GM12801 (cell line): ENCODE results near the gene KLHL18.

Experiments
- TF ChIP-seq, protein P1 (sequence below): IDR thresholded peaks from one replicate; pipeline ENCODE4 v1.5.1; 2011; ENCODE audit warnings: control low read depth; ENCODE audit not compliant: insufficient read length; ENCODE audit errors: extremely low read depth

KLHL18 gene

DNA sequence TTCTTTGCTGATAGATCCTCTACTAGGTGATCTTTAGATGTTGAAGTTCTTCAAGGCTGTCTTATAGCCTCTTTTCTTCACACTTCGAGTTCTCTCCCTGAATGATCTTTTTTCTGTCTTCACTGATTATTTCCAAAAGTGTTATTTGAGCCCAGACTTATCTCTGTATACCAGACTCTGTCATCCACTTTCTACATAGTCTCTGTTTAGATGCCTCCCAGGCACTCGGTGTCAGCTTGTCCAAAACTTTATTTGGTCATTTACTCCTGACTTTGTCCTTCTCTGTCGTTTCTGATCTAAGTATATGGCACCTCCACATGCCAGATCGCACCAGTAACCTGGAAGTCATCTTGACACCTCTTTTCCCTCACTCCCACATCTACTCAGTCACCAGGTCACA lies 27.6 kb downstream of the KLHL18 start:
- TF ChIP-seq, protein P1, sequence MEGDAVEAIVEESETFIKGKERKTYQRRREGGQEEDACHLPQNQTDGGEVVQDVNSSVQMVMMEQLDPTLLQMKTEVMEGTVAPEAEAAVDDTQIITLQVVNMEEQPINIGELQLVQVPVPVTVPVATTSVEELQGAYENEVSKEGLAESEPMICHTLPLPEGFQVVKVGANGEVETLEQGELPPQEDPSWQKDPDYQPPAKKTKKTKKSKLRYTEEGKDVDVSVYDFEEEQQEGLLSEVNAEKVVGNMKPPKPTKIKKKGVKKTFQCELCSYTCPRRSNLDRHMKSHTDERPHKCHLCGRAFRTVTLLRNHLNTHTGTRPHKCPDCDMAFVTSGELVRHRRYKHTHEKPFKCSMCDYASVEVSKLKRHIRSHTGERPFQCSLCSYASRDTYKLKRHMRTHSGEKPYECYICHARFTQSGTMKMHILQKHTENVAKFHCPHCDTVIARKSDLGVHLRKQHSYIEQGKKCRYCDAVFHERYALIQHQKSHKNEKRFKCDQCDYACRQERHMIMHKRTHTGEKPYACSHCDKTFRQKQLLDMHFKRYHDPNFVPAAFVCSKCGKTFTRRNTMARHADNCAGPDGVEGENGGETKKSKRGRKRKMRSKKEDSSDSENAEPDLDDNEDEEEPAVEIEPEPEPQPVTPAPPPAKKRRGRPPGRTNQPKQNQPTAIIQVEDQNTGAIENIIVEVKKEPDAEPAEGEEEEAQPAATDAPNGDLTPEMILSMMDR = no peak

DNA sequence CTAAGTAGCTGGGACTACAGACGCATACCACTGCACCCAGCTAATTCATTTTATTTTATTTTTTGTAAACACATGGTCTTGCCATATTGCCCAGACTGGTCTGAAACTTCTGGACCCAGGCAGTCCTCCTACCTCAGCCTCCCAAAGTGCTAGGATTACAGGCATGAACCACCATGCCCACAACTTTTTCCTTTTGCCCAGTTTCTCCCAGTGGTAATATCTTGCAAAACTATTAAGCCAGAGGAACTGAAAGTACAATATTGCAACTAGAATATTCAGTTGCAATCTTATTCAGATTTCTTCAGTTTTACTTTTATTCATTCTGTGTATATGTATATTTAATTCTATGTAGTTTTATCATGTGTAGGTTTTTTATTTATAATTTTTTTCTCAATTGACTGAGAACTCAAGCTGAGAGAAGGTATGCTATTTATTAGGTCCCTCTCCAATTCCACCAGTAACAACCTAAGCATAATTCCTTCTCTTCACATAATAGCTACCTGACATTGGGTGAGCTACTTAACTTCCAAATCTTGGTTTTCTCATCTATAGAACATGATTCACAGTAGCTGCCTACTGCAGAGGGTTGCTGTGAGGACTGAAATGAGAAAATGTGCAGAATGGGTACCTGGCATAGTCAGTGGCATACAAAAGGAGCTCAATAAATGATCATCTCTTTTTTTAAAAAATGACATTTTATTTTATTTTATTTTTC lies 30.8 kb downstream of the KLHL18 start:
- TF ChIP-seq, protein P1 = no peak

DNA sequence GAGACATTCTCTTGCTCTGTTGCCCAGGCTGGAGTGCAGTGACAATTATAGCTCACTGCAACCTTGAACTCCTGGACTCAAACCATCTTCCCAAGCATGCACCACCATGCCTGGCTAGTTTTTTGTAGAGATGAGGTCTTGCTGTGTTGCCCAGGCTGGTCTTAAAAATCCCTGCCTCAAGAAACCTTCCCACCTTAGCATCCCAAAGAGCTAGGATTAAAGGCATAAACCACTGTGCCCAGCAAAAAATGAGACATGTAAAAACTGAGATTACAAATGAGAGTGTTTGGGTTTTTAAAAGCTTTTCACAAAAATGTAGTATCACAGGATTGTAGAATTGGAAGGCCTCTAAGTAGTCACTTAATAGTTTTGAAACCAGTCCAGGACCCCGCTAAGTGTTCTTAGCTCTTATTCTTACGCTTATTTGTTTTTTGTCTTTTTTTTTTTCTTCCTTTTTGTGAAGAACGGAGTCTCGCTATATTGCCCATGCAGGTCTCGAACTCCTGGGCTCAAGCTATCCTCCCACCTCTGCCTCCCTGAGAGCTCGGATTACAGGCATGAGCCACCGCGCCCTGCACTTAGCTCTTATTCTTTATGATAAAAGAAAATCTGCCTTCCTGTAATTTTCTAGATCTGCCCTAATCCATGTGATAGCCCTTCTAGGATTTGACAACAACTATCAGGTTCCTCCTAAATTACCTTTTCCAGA lies 31.5 kb downstream of the KLHL18 start:
- TF ChIP-seq, protein P1 = no peak

DNA sequence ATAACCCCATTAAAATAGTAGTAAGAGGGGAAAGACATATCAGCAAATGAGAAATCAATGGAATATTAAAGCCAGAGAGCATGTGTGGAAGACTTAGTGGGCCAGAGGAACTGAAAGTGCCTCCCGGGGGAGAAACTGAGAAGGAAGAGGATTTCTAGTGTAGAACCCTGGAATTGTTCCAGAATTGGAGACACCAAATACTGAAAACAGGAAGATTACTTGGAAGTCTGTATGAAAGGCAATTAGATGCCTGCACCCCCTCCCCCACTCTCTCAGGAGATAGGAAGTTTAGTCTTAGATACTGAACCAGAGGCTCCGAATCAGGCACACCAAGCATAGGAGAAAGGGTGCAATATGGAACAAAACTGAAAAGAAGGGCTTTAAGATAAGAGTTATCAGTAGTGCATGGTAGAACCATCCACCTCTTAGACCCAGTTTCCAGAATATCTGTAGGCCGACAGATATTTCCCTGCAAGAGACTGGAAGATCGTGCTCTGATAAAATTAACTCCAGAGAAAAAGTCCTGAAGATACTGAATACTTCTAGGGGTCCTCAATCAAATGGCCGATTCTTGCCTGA lies 32.4 kb downstream of the KLHL18 start:
- TF ChIP-seq, protein P1 = no peak

DNA sequence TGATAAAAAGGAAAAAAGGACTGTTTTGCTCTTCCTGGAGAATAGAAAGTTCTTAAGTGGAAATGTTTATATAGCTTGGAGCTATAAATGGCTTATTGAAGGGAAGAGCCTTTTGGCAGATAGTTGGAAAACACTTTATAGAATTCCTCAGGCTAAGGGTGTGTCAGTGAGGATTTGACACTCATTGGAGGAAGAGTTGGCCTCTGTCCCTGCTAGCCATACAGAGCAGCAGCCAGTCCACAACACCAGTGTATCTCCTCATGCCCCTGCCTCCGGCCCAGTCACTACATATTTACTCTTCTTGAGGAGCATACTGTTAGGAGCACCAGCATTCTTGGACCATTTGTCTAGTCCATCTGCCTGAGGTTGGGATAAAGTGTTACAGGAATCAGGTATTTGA lies 36.2 kb downstream of the KLHL18 start:
- TF ChIP-seq, protein P1 = no peak

DNA sequence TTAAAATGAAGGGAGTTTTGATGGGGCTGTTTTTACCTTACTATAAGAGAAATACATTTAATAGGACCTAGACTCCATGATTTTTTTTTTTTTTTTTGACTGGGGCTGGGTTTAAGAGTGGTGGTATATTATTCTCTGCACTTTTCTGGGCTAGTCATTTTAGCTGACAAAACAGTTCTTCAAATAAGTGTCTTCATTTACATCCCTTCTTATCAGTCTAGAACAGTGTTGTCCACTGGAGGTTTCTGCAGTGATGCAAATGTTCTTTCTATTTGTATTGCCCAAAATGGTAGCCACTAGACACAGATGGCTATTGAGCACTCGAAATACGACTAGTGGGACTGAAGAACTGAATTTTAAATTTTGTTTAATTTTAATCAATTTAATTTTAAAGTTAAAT lies 37.2 kb downstream of the KLHL18 start:
- TF ChIP-seq, protein P1 = no peak

DNA sequence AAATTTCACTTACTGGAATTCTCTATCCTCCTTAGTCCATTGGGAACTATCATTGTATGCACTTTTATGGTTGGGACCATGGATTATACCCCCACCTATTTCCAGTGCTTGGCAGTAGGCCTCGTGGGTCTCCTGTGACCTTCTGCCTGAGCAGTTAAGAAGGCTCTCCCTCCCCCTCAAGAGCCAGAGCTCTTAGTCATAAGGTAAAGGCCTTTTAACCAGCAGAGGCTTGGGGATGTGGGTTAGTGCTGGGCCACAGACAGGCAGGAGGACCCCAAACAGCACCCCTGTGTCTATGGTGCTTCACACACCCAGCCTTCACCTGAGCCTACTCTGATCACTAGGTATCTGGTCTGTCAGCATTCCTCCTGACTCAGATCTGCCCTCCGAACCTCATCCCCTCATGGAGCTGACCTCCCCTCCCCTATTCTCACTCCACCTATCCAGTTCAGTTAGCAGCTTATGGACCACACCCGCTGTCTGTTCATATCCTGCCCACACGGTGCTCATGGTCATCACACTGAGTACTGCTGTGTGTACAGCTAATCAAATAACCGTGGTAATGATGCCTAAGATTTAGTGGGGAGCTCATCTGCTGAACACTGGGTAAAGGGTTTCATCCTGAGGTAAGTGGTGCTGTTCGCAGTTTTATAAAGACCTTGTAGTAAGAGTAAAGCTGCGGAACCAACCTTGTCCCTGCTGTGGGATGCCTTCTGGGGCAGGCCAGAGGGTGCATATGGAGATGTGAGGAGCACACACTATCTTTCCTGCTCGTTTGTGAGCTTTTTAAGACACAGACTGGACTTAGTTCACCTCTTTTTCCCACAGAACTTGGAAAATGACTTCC lies 40.9 kb downstream of the KLHL18 start:
- TF ChIP-seq, protein P1 = no peak
